Measurements from ENCODE around the gene EXOC7.
"Not testable (repeated sequence)": the region's sequence is repeated elsewhere in the genome, so short reads cannot be mapped to it uniquely, and the experiment has no call there.

The EXOC7 gene

GRCh38 chr17:76075364-76076145, 28.0 kb downstream of the EXOC7 start:
- DNase-seq (ENCODE audit: low spot score): no peak

GRCh38 chr17:76074390-76075363, 28.9 kb downstream of the EXOC7 start, which contains the start of gene GALR2:
TSS of gene GALR2 (plus strand) at chr17:76074781. CDS start at chr17:76074884, 103 bp downstream.
- no peak for DNase-seq (ENCODE audit: low spot score)

GRCh38 chr17:76072148-76072858, 31.3 kb downstream of the EXOC7 start, which contains the start of gene SRP68:
TSS of gene SRP68 (minus strand) at chr17:76072517. CDS start at chr17:76072491, 26 bp downstream.
- peak; percentile 89 for DNase-seq (ENCODE audit: low spot score)

- DNase-seq (ENCODE audit: low spot score): no peak
These were observed 31.9 kb downstream of the EXOC7 start for GRCh38 chr17:76071531-76072147.

GRCh38 chr17:76065775-76066174, 37.8 kb downstream of the EXOC7 start:
- DNase-seq (ENCODE audit: low spot score): no peak

GRCh38 chr17:76063875-76064546, 39.6 kb downstream of the EXOC7 start:
- DNase-seq (ENCODE audit: low spot score): peak; percentile 47

GRCh38 chr17:76058264-76058663, 45.3 kb downstream of the EXOC7 start:
- not testable (repeated sequence) for DNase-seq (ENCODE audit: low spot score)

- DNase-seq (ENCODE audit: low spot score): no peak
These were observed 46.7 kb downstream of the EXOC7 start for GRCh38 chr17:76056882-76057281.

- DNase-seq (ENCODE audit: low spot score): no peak
These were observed 49.5 kb downstream of the EXOC7 start for GRCh38 chr17:76054112-76054476.

- DNase-seq (ENCODE audit: low spot score): no peak
These were observed 50.1 kb downstream of the EXOC7 start for GRCh38 chr17:76053246-76054111.

- DNase-seq (ENCODE audit: low spot score): no peak
These were observed 52.0 kb downstream of the EXOC7 start for GRCh38 chr17:76051561-76051960.

- DNase-seq (ENCODE audit: low spot score): no peak
These were observed 52.8 kb downstream of the EXOC7 start for GRCh38 chr17:76050538-76051467.

- DNase-seq (ENCODE audit: low spot score): no peak
These were observed 53.6 kb downstream of the EXOC7 start for GRCh38 chr17:76049836-76050537.

GRCh38 chr17:76049239-76049638, 54.3 kb downstream of the EXOC7 start:
- DNase-seq (ENCODE audit: low spot score): no peak

GRCh38 chr17:76048711-76049110, 54.9 kb downstream of the EXOC7 start:
- DNase-seq (ENCODE audit: low spot score): peak; percentile 32

- no peak for DNase-seq (ENCODE audit: low spot score)
These were observed 55.5 kb downstream of the EXOC7 start for GRCh38 chr17:76048025-76048605.

- no peak for DNase-seq (ENCODE audit: low spot score)
These were observed 57.5 kb downstream of the EXOC7 start for GRCh38 chr17:76046064-76046463.

GRCh38 chr17:76044475-76045007, 59.0 kb downstream of the EXOC7 start:
- not testable (repeated sequence) for DNase-seq (ENCODE audit: low spot score)
